ENCODE measurements around the gene EBF3.

The EBF3 gene

GRCh38 chr10:129909531-129910256, 54.4 kb downstream of the EBF3 start:
- no peak for DNase-seq (ENCODE audit: low spot score)

- no peak for DNase-seq (ENCODE audit: low spot score)
These were observed 55.0 kb downstream of the EBF3 start for GRCh38 chr10:129909080-129909479.

DNA sequence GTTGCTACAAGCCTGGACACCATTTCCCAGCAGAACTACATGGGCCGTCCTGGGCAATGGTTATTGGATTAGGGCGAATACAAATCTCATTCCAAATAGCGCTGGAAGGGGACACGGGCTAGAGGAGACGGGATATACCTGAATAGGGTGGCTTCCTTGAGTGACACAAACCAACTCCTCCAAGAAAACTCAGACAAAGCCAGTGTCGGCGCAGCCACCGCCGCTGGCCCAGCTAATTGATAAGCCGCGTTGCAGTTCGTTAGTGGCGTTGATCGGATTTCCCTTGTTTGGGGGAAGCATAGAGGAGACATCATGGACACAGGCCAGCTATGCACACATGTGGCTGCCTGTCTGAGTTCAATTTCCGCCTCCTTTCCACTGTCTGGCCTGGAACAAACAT, 55.7 kb downstream of the EBF3 start:
- DNase-seq (ENCODE audit: low spot score), result no peak

DNA sequence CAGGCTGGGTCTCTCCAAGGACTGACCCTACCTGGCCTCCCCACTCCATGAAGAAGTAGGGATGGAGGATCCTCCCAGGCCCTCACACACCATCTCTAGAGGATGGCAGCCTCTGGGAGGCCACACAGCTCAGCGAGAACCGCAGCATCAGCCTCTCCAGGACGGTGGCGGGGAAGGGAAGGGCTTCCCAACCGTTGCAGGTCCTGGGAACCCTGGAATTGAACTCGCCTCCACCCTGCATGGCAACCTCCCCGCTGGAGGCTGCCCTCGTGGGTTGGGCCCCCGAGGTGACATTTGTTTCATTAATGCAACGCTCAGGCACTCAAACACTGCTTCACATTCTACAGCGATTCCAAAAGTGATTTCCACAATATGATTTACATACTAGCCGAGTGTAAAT, 58.5 kb downstream of the EBF3 start:
- no peak for DNase-seq (ENCODE audit: low spot score)

- DNase-seq (ENCODE audit: low spot score), result no peak
These were observed 59.8 kb downstream of the EBF3 start for GRCh38 chr10:129904323-129904722.

GRCh38 chr10:129901389-129902006, 62.6 kb downstream of the EBF3 start:
- DNase-seq (ENCODE audit: low spot score), result no peak

- DNase-seq (ENCODE audit: low spot score), result no peak
These were observed 63.2 kb downstream of the EBF3 start for GRCh38 chr10:129900825-129901224.

- no peak for DNase-seq (ENCODE audit: low spot score)
These were observed 64.6 kb downstream of the EBF3 start for GRCh38 chr10:129899276-129900130.

GRCh38 chr10:129898706-129899268, 65.3 kb downstream of the EBF3 start:
- DNase-seq (ENCODE audit: low spot score), result no peak

DNA sequence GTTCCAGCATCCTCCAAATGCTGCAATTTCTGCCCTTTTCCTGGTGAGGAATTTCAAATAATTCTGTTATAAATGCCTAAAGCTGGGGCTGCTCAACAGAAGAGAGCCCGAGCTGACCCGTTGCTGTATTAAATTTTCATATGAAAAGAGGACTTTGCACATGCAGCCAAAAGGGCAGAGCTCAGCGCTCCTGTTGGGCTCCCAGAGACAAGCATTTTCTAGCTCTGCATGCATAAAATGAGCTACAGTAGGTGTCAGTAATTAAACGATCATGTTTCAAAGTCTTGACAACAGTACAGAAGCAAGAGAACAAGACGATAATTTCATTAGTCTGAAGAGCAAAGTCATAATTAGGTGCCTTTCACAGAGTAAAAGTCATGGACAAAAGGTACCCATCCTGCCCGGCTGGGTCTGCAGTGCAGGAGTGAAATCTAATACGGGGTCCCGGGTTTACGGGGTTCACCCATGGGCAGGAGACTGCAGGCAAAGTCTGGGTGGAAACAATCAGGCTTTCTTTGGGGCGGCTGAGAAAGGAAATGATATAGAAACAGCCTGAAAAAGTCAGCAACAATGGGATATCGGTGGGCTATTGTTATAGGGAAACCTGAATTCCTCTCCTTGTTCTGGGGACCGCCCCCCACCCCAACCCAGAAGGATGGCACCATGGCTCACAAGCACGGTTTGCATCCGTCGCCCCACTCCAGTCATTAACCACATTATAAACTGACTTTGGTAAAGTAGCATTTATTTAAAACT, 66.0 kb downstream of the EBF3 start:
- DNase-seq (ENCODE audit: low spot score), result no peak

GRCh38 chr10:129896860-129897200, 67.2 kb downstream of the EBF3 start:
- no peak for DNase-seq (ENCODE audit: low spot score)

DNA sequence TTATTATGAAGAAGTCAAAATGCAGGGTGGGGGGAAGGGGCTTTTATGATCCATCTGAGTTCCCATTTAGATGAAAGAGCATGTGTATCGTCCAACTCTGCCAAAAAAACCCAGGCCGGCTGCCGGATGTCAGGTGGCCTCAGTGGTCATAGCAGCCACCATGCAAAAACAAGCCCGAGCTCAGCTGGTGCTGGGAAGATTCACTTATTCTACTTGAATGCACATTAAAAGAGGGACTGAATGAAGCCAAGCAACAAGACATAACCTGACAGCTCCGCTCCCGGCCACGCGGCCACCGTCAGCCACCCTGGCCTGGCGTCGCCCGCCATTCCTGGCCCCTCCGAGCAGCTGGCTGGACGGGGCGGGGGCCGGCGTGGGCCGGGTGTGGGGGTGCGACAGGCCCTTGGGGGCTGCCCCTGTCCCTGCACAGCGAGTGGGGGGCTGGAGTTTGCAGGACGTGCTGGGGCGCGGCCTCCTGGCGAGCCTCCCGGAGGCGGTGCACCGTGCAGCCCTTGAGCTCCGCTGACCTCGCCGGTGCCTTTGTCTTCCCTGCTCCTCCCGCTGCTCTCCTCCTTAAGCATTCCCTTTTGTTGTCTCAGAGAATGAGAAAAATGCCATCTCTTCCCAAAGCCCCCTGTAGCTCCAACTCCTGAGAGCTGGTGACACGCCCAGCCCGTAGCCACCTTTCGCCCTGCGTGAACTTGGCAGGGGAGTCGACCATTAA, 67.8 kb downstream of the EBF3 start:
- no peak for DNase-seq (ENCODE audit: low spot score)

- no peak for DNase-seq (ENCODE audit: low spot score)
These were observed 68.3 kb downstream of the EBF3 start for GRCh38 chr10:129895811-129896135.

DNA sequence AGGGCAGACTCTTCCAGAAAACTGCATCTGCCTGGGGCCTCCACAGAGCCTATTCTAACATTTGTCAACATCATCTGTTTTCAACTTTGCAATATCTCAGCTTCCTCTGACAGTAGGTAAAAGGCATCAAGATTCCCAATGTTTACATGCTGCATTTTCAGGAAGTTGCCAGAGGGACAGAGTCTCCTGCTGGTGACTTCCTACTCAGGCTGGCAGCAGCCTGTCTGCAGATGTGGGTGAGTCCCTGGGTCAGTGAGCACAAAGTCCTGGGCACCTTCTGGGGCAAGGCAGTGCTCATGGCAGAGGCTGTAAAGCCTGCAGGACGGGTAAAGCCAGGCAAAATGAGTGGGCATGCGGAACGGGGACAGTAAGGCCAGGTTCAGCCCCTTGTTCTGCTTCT, 69.4 kb downstream of the EBF3 start:
- no peak for DNase-seq (ENCODE audit: low spot score)

GRCh38 chr10:129893104-129894089, 70.7 kb downstream of the EBF3 start:
- DNase-seq (ENCODE audit: low spot score), result no peak

DNA sequence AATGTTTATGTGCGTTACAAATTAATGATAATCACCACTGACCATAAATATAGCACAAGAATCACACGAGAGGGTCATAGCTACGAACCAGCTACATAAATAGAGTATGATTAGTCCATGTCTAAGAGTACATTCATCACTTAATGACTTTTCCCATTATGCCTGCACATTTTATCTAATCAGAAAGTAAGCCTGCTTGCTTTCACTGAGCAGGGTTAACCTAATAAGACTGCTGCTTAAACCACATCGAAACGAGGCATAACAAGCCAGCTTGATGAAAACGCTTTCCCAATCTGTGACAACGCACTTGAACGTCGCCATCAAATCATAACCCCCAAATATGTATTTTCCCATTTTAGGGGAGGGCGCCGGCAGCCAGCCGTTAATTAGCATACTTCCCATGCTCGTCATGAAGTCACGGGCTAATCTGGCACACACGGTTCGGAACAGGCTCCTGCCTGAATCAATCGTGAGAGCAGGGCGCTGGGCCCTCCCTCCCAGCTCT, 71.5 kb downstream of the EBF3 start:
- no peak for DNase-seq (ENCODE audit: low spot score)

- no peak for DNase-seq (ENCODE audit: low spot score)
These were observed 72.3 kb downstream of the EBF3 start for GRCh38 chr10:129891806-129892205.

DNA sequence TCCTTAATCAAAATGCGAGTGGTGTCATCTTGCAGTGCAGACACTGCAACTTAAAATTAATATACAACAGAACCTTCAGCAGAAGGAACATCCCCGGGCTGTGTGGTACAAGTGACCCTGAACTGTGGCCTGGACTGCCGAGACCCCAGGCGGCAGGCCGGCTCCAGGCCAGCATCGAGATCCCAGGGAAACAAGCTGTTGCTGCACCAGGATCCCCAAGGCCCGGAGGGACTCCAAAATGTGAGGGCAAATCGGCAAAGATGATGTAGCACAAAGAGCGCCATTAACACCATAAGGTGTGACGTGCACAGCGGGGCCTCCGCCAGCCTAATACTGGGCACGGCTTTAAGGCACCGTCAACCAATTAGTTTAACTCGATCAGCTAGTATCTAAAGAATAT, 73.9 kb downstream of the EBF3 start:
- DNase-seq (ENCODE audit: low spot score), result no peak

DNA sequence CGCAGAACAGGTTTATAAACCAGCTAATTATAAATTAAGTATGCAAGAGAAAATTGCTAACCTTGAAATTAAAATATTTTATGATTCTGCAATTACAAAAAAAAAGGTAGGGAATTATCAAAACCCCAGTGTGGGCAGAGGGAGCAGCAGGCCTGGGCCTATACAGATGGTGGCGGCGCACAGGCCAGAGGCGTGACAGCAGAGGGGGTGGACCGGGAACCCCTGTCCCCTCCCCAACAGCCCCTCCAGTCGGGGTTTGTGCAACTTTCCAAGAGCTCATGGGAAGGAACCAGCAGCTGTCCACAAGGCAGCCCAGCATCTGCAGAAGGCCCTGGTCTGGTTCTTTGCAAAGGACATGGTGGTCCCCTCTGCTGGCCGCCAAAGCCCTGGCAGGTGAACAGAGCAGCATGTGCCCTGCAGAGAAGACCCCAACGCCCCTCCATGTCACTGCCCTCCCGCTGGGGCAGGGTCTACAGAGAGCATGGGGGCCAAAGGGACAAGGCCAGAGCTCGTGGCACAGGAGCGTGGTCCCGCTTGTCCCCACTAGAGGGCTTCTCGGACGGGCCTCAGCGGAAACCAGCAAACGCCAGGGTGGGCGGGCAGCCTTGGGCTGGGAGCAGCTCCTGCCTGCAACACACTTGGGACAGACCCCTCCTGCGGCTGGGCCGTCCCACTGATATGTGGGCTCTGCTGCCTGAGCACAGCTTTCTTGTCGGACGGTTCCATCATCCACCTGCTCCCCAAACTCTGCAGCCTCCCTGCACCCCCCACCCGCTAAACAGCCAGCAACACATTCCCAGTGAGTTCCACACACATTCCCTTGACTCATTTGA, 75.1 kb downstream of the EBF3 start:
- no peak for DNase-seq (ENCODE audit: low spot score)
